ENCODE results near the gene PRODH.
"Not testable (repeated sequence)": the region's sequence is repeated elsewhere in the genome, so short reads cannot be mapped to it uniquely, and the experiment has no call there.

GRCh38 chr22:18957621-18958320 lies 21.7 kb upstream of the PRODH start:
- not testable (repeated sequence) for TF ChIP-seq SETDB1 (IDR thresholded peaks at IDR 0.05; ENCODE audit: insufficient read length, low read length); ZFP37 (tag by site-specific recombination; IDR thresholded peaks at IDR 0.05); ZNF211 (tag by site-specific recombination; IDR thresholded peaks at IDR 0.05; ENCODE audit: low read depth); CTCF (tag by site-specific recombination; IDR thresholded peaks at IDR 0.05); ZNF174 (tag by site-specific recombination; IDR thresholded peaks at IDR 0.05); ZNF707 (tag by site-specific recombination; IDR thresholded peaks at IDR 0.05); ZNF677 (tag by site-specific recombination; IDR thresholded peaks at IDR 0.05); HOXA7 (CRISPR knock-in tag; IDR thresholded peaks at IDR 0.05; ENCODE audit: borderline replicate concordance)
- TF ChIP-seq, protein P1, sequence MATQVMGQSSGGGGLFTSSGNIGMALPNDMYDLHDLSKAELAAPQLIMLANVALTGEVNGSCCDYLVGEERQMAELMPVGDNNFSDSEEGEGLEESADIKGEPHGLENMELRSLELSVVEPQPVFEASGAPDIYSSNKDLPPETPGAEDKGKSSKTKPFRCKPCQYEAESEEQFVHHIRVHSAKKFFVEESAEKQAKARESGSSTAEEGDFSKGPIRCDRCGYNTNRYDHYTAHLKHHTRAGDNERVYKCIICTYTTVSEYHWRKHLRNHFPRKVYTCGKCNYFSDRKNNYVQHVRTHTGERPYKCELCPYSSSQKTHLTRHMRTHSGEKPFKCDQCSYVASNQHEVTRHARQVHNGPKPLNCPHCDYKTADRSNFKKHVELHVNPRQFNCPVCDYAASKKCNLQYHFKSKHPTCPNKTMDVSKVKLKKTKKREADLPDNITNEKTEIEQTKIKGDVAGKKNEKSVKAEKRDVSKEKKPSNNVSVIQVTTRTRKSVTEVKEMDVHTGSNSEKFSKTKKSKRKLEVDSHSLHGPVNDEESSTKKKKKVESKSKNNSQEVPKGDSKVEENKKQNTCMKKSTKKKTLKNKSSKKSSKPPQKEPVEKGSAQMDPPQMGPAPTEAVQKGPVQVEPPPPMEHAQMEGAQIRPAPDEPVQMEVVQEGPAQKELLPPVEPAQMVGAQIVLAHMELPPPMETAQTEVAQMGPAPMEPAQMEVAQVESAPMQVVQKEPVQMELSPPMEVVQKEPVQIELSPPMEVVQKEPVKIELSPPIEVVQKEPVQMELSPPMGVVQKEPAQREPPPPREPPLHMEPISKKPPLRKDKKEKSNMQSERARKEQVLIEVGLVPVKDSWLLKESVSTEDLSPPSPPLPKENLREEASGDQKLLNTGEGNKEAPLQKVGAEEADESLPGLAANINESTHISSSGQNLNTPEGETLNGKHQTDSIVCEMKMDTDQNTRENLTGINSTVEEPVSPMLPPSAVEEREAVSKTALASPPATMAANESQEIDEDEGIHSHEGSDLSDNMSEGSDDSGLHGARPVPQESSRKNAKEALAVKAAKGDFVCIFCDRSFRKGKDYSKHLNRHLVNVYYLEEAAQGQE (tag by site-specific recombination; IDR thresholded peaks at IDR 0.05) = not testable (repeated sequence)

Data from HEK293 (cell line).